HCT116 (cell line): ENCODE measurements around the gene PLEKHA6. TPM values are rescaled to one million over a fixed set of nuclear protein-coding genes. Genes with fewer than 3 reads are reported as not detected.

ENCODE experiments used
- ATAC-seq: fragments of 200-7000 bp; cut with Tn5 transposase; 2 replicates; pipeline ENCODE4 v1.9.1; 2020; ENCODE audit warnings: mild to moderate bottlenecking, moderate library complexity
- Bru-seq: library from RNA; stranded (reverse); fragments of 400-500 nt; gene quantifications from one replicate; lab custom pipeline; 2021; lab: Mats Ljungman, UMichigan
- BruChase-seq, 2 experiments: library from RNA; stranded (reverse); fragments of 400-500 nt; gene quantifications; one replicate each; lab custom pipeline; 2021; lab: Mats Ljungman, UMichigan
- BruUV-seq: library from RNA; stranded (reverse); fragments of 400-500 nt; replicated peaks from 2 replicates; lab custom pipeline; 2021; lab: Mats Ljungman, UMichigan
- CTCF ChIA-PET: fragments of 300-600 bp; sonication (Branson Sonifier 250); formaldehyde crosslinking; loops from one replicate; lab custom pipeline; 2021; ENCODE audit warnings: antibody characterized with exemption; lab: Charles Lee
- POLR2A ChIA-PET: fragments of 300-600, 350-600 bp; sonication (Branson Sonifier 250); formaldehyde crosslinking; loops from one replicate; lab custom pipeline; 2021; ENCODE audit warnings: antibody characterized with exemption; lab: Charles Lee
- RAD21 ChIA-PET, 2 experiments: fragments of 300-600 bp; sonication (Branson Sonifier 250); formaldehyde crosslinking; loops; one replicate each; lab custom pipeline; 2023; ENCODE audit warnings: low total read pairs in 2 of 2; ENCODE audit not compliant: uncharacterized antibody in 2 of 2, unreplicated experiment in 2 of 2, low non-redundant PET in 1 of 2; lab: Charles Lee
- DNase-seq: peaks from one replicate; pipeline ENCODE4 v3.0.0-alpha.2; 2010; ENCODE audit warnings: low read depth, low spot score
- H2AFZ ChIP-seq: fragments of 200-600 bp; shearing (Covaris generic), sonication (generic); 2 replicates; pipeline ENCODE4 v1.6.1; 2017; ENCODE audit warnings: low read depth, mixed run types, mixed read lengths, antibody characterized with exemption, low read length; ENCODE audit not compliant: poor library complexity, severe bottlenecking
- H3K27ac ChIP-seq: 2 replicates; pipeline ENCODE4 v1.5.1; 2012; ENCODE audit warnings: low read depth, low read length
- H3K27me3 ChIP-seq: fragments of 200-600 bp; sonication (generic); 2 replicates; pipeline ENCODE4 v1.6.1; 2016; ENCODE audit warnings: mixed run types, low read length, mixed read lengths; ENCODE audit not compliant: insufficient read depth
- H3K36me3 ChIP-seq, 2 experiments: fragments of 200-500 bp in 1 of 2; fragments of 200-600 bp in 1 of 2; sonication (Bioruptor generic) in 1 of 2; sonication (generic) in 1 of 2; 2 replicates each; pipeline versions ENCODE4 v1.5.1 to v1.6.1; 2014 to 2016; ENCODE audit warnings: low read length in 2 of 2, inconsistent platforms in 1 of 2, mixed read lengths in 1 of 2, mixed run types in 1 of 2; ENCODE audit not compliant: insufficient read depth in 2 of 2, control insufficient read depth in 1 of 2
- H3K4me1 ChIP-seq, 2 experiments: fragments of 200-600 bp in 1 of 2; sonication (generic) in 1 of 2; 2 replicates each; pipeline versions ENCODE4 v1.5.1 to v1.6.1; 2012 to 2017; ENCODE audit warnings: low read length in 2 of 2, inconsistent platforms in 1 of 2, mild to moderate bottlenecking in 1 of 2, mixed read lengths in 1 of 2, mixed run types in 1 of 2, moderate library complexity in 1 of 2; ENCODE audit not compliant: insufficient read depth in 2 of 2, control insufficient read depth in 1 of 2
- H3K4me2 ChIP-seq: fragments of 200-600 bp; sonication (generic); 2 replicates; pipeline ENCODE4 v1.6.1; 2017; ENCODE audit warnings: mixed run types, low read length, mixed read lengths
- H3K4me3 ChIP-seq, 2 experiments: fragments of 200-600 bp in 1 of 2; sonication (generic) in 1 of 2; replicated peaks in 1 of 2; 2 replicates each; pipeline ENCODE4 v1.5.1; 2011 to 2016; ENCODE audit warnings: low read length in 2 of 2, control low read depth in 1 of 2, low read depth in 1 of 2, mild to moderate bottlenecking in 1 of 2, mixed read lengths in 1 of 2, mixed run types in 1 of 2
- H3K79me2 ChIP-seq: fragments of 200-600 bp; sonication (generic); 2 replicates; pipeline ENCODE4 v1.6.1; 2017; ENCODE audit warnings: mild to moderate bottlenecking, mixed run types, low read length, moderate library complexity, mixed read lengths; ENCODE audit not compliant: insufficient read depth
- H3K9ac ChIP-seq: fragments of 200-600 bp; sonication (generic); 2 replicates; pipeline ENCODE4 v1.6.1; 2016; ENCODE audit warnings: low read length, mixed read lengths
- H3K9me2 ChIP-seq: fragments of 200-600 bp; sonication (generic), shearing (Covaris generic); 2 replicates; pipeline ENCODE4 v1.6.1; 2017; ENCODE audit warnings: mixed run types, mild to moderate bottlenecking, moderate library complexity; ENCODE audit not compliant: insufficient read depth
- H3K9me3 ChIP-seq, 2 experiments: fragments of 200-500 bp in 1 of 2; fragments of 200-600 bp in 1 of 2; sonication (Bioruptor generic) in 1 of 2; sonication (generic) in 1 of 2; 2 replicates each; pipeline ENCODE4 v1.6.1; 2014 to 2017; ENCODE audit warnings: low read length in 2 of 2, mixed read lengths in 2 of 2, inconsistent platforms in 1 of 2, low read depth in 1 of 2, mild to moderate bottlenecking in 1 of 2, mixed run types in 1 of 2, moderate library complexity in 1 of 2; ENCODE audit not compliant: control insufficient read depth in 1 of 2, insufficient read depth in 1 of 2
- H4K20me1 ChIP-seq: fragments of 200-600 bp; sonication (generic), shearing (Covaris generic); 2 replicates; pipeline ENCODE4 v1.6.1; 2017; ENCODE audit warnings: mixed run types, mild to moderate bottlenecking, moderate library complexity; ENCODE audit not compliant: insufficient read depth
- RAD21 ChIP-seq: IDR thresholded peaks from 2 replicates; pipeline ENCODE4 v1.6.1; 2012; ENCODE audit warnings: low read depth, mild to moderate bottlenecking
- ZBTB33 ChIP-seq: IDR thresholded peaks from 2 replicates; pipeline ENCODE4 v1.6.1; 2011; ENCODE audit warnings: mild to moderate bottlenecking, low read length, moderate library complexity; ENCODE audit not compliant: insufficient replicate concordance; ENCODE audit errors: extremely low read depth
- intact Hi-C: fragments of 100-400 bp; cut with micrococcal nuclease; formaldehyde crosslinking; loops from 2 replicates; pipeline ENCODE4 v1.10.0; 2022
- long read RNA-seq: library from polyadenylated mRNA; unstranded; transcript quantifications from one replicate; pipeline ENCODE4 v2.0.0, GENCODE V29; 2021; ENCODE audit not compliant: unreplicated experiment
- polyA plus RNA-seq: library from polyadenylated mRNA; unstranded; fragments of >200 nt; gene quantifications from 2 replicates; pipeline ENCODE4 v1.2.1, GENCODE V29; 2012; ENCODE audit warnings: missing spikeins
- total RNA-seq: library from RNA; stranded (reverse); gene quantifications from one replicate; pipeline ENCODE4 v1.2.1, GENCODE V29; 2021; ENCODE audit not compliant: unreplicated experiment
- TF ChIP-seq, protein P1 (sequence below), 3 experiments: fragments of 200-600 bp in 1 of 3; sonication (generic) in 1 of 3; IDR thresholded peaks in 2 of 3; conservative IDR thresholded peaks in 1 of 3; 2 replicates each; pipeline ENCODE4 v1.5.1; 2012 to 2017; ENCODE audit warnings: low read depth in 2 of 3, low read length in 2 of 3, antibody characterized with exemption in 1 of 3, borderline replicate concordance in 1 of 3, control low read depth in 1 of 3, mild to moderate bottlenecking in 1 of 3, mixed read lengths in 1 of 3, mixed run types in 1 of 3, moderate library complexity in 1 of 3; ENCODE audit not compliant: insufficient read depth in 1 of 3

PLEKHA6 gene, protein sequence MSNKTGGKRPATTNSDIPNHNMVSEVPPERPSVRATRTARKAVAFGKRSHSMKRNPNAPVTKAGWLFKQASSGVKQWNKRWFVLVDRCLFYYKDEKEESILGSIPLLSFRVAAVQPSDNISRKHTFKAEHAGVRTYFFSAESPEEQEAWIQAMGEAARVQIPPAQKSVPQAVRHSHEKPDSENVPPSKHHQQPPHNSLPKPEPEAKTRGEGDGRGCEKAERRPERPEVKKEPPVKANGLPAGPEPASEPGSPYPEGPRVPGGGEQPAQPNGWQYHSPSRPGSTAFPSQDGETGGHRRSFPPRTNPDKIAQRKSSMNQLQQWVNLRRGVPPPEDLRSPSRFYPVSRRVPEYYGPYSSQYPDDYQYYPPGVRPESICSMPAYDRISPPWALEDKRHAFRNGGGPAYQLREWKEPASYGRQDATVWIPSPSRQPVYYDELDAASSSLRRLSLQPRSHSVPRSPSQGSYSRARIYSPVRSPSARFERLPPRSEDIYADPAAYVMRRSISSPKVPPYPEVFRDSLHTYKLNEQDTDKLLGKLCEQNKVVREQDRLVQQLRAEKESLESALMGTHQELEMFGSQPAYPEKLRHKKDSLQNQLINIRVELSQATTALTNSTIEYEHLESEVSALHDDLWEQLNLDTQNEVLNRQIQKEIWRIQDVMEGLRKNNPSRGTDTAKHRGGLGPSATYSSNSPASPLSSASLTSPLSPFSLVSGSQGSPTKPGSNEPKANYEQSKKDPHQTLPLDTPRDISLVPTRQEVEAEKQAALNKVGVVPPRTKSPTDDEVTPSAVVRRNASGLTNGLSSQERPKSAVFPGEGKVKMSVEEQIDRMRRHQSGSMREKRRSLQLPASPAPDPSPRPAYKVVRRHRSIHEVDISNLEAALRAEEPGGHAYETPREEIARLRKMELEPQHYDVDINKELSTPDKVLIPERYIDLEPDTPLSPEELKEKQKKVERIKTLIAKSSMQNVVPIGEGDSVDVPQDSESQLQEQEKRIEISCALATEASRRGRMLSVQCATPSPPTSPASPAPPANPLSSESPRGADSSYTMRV
- total RNA-seq (13.1 TPM), Bru-seq, nascent RNA (percentile 65 among the genes with signal in this experiment), BruChase-seq, experiment 1, labeled RNA remaining after a 6-hour chase (percentile 66 among the genes with signal in this experiment), BruChase-seq, experiment 2, labeled RNA remaining after a 2-hour chase (percentile 59 among the genes with signal in this experiment)
- polyA plus RNA-seq: 8.6 and 9.1 TPM in 2 replicates
- long read RNA-seq, partial matches to known transcripts: 4 of 12 reads
- long read RNA-seq, other reads (novel, unspliced or antisense): 8 of 12 reads

GRCh38 chr1:204359474-204360255 is at the start of gene PLEKHA6:
TSS of gene PLEKHA6 (minus strand) at chr1:204359929. CDS start at chr1:204273727, 86,202 bp downstream.
- H3K27me3 ChIP-seq: no peaks in the 10 kb centered on the region
- no peaks in the 10 kb centered on the region for H3K79me2 ChIP-seq
- no peak within 1 kb of the TSS for H2AFZ ChIP-seq
- DNase-seq: no peak
- H3K4me3 ChIP-seq: no peak within 1 kb of the TSS
- H3K27ac ChIP-seq: no peak within 1 kb of the TSS
- TF ChIP-seq RAD21 (peak; percentile 50), ZBTB33 (no peak)
- TF ChIP-seq, protein P1, sequence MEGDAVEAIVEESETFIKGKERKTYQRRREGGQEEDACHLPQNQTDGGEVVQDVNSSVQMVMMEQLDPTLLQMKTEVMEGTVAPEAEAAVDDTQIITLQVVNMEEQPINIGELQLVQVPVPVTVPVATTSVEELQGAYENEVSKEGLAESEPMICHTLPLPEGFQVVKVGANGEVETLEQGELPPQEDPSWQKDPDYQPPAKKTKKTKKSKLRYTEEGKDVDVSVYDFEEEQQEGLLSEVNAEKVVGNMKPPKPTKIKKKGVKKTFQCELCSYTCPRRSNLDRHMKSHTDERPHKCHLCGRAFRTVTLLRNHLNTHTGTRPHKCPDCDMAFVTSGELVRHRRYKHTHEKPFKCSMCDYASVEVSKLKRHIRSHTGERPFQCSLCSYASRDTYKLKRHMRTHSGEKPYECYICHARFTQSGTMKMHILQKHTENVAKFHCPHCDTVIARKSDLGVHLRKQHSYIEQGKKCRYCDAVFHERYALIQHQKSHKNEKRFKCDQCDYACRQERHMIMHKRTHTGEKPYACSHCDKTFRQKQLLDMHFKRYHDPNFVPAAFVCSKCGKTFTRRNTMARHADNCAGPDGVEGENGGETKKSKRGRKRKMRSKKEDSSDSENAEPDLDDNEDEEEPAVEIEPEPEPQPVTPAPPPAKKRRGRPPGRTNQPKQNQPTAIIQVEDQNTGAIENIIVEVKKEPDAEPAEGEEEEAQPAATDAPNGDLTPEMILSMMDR (IDR thresholded peaks at IDR 0.05 in 2 of 3, conservative IDR thresholded peaks at IDR 0.05 in 1 of 3; ENCODE audit: borderline replicate concordance in 1 of 3, insufficient read depth in 1 of 3, low read depth in 2 of 3, low read length in 2 of 3): peak in 1 of 3 experiments; percentile 44; a peak in 1 of 6 replicates
- TF ChIP-seq, all 23 proteins: peak for 2
- intact Hi-C loops: no loop called here
- CTCF ChIA-PET: interaction anchor here (0.6 to 6.8 kb wide), 5 partner anchors 39 to 197 kb away, joined by 3 to 51 read pairs (median 3); partner anchors contain the start of gene GOLT1A
- no TSS peak for BruUV-seq
- ATAC-seq: no peak
- Histone ChIP-seq H3K9ac (no peak within 1 kb of the TSS), H3K4me1 (peaks cover 6 to 20% of the 10 kb centered on the region in 2 experiments; a peak in 3 of 4 replicates), H3K9me3 (no peaks in the 10 kb centered on the region), H3K9me2 (no peaks in the 10 kb centered on the region), H3K4me2 (no peak within 1 kb of the TSS), H3K36me3 (no peaks in the 10 kb centered on the region), H4K20me1 (no peaks in the 10 kb centered on the region)
- RAD21 ChIA-PET: interaction anchor here in 1 of 2 experiments (1.5 kb wide), 1 partner anchor 101 kb away, joined by 3 read pairs; no protein-coding TSS in a partner anchor
- POLR2A ChIA-PET: no interaction called here
